H54 (cell line): ENCODE data around the gene DISP2.

ENCODE experiments used
- DNase-seq: peaks from one replicate; pipeline ENCODE4 v3.0.0; 2011; ENCODE audit warnings: low spot score, mixed read lengths; ENCODE audit not compliant: insufficient read length
- FAIRE-seq: peaks from 3 replicates; lab custom pipeline; 2011; peaks lifted over from hg19 to GRCh38; lab: Jason Lieb, UNC
- POLR2A ChIP-seq: IDR thresholded peaks from 2 replicates; pipeline ENCODE4 v1.6.1; 2011; ENCODE audit warnings: low read depth, mild to moderate bottlenecking, low read length

The DISP2 gene

DNA sequence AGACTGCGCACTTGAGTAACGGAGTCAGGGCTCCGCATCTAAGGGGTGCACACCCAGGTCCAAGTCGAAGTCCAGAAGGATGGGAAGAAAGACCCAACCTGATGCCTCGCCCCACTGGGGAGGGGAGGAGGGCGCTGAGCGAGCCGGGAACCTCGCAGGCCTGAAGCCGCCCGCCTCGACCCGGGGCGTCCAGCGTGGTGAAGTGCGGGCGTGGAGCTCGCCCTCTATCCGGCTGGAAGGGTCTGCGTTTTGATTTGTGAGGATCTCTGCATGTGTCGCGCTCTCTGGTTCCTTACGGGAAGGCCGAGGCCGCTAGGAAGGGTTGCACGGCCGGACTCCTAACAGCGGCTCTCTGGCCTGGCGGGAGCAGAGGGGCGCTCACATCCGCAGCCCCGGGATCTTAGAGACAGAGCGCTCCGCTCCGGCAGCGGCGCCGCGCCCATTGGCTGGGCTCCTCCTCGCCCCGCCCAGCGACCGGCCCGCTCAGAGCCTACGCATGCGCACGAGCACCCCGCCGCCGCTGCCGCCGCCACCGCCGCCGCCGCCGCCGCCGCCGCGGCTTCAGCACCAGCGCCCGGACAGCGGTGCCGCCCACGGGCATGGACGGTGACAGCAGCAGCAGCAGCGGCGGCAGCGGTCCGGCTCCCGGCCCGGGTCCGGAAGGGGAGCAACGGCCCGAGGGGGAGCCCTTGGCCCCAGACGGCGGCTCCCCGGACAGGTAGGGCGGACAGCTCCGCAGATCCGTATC, at the start of gene DISP2:
DISP2 (plus strand) TSS at position 497 of the 748 bp plus-strand sequence; CDS start at position 600, 103 bp downstream.
- peak; percentile 95 for DNase-seq
- no peak for TF ChIP-seq POLR2A
- no peak for FAIRE-seq

GRCh38 chr15:40309344-40309862, 48.6 kb upstream of the DISP2 start:
- no peak for TF ChIP-seq POLR2A
- FAIRE-seq (no peak), DNase-seq (no peak)

GRCh38 chr15:40310001-40310959, 47.7 kb upstream of the DISP2 start:
- DNase-seq (no peak), FAIRE-seq (no peak)
- TF ChIP-seq POLR2A: no peak

- TF ChIP-seq POLR2A: no peak
- FAIRE-seq (no peak), DNase-seq (no peak)
Measured at GRCh38 chr15:40310993-40311392, 47.0 kb upstream of the DISP2 start.

- FAIRE-seq: no peak
- DNase-seq: no peak
- TF ChIP-seq POLR2A: no peak
Measured at GRCh38 chr15:40312370-40313158, 45.5 kb upstream of the DISP2 start.

- TF ChIP-seq POLR2A: no peak
- DNase-seq: no peak
- FAIRE-seq: peak; percentile 58
Measured at GRCh38 chr15:40313531-40314398, 44.3 kb upstream of the DISP2 start.

DNA sequence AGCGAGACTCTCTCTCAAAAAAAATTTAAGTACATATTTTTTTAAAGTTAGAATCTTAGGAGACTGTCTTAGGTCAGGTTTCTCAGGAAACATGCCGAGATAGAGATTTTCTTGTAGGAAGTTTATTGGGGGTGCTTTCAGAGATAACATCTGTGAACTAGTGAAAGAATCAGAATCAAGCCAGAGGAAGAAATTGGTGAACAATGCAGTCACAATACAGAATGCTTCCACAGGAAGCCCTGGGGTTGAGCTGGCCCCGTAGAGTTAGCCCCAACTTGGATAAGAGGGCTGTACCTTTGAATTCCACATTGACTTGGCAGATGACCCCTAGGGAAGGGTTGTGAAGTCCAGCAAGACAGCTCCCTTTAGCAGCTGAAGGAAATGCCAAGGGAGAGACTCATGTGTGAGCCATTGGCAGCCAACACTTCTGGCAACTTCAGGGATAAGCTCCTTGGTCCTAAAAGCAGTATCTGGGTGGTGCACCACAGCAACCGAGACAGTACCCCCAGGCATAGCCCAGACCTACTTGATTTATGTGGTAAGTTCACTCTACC, 43.2 kb upstream of the DISP2 start:
- FAIRE-seq (peak; percentile 30), DNase-seq (peak; percentile 75)
- TF ChIP-seq POLR2A: no peak

DNA sequence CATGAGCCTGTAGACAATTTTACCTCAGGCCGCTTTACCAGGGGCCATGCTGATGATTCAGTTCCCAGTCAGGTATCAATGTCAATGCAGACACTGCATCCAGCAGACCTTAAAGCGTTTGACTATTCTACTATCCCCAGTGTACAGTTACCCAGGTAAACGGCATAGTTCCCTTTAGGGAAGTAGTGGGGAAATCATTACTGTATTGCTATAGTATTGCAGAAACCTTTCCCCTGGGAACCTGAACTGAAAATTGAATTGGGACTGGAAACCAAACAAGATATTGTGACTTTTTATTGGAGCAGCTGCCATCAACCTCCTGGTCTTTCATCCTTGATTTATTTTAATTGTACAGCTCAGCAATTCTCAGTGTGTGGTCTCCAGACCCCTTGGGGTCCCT, 41.1 kb upstream of the DISP2 start:
- no peak for DNase-seq
- no peak for TF ChIP-seq POLR2A
- no peak for FAIRE-seq

- FAIRE-seq (no peak), DNase-seq (no peak)
- TF ChIP-seq POLR2A: no peak
Measured at GRCh38 chr15:40317580-40317979, 40.4 kb upstream of the DISP2 start.

GRCh38 chr15:40320409-40320808, 37.6 kb upstream of the DISP2 start:
- FAIRE-seq (no peak), DNase-seq (no peak)
- TF ChIP-seq POLR2A: no peak

- FAIRE-seq: peak; percentile 27
- no peak for TF ChIP-seq POLR2A
- peak; percentile 83 for DNase-seq
Measured at GRCh38 chr15:40320931-40321371, 37.1 kb upstream of the DISP2 start.
